ENCODE data around the gene CCDC47.
"Not testable (repeated sequence)": the region's sequence is repeated elsewhere in the genome, so short reads cannot be mapped to it uniquely, and the experiment has no call there.

Gene CCDC47, protein sequence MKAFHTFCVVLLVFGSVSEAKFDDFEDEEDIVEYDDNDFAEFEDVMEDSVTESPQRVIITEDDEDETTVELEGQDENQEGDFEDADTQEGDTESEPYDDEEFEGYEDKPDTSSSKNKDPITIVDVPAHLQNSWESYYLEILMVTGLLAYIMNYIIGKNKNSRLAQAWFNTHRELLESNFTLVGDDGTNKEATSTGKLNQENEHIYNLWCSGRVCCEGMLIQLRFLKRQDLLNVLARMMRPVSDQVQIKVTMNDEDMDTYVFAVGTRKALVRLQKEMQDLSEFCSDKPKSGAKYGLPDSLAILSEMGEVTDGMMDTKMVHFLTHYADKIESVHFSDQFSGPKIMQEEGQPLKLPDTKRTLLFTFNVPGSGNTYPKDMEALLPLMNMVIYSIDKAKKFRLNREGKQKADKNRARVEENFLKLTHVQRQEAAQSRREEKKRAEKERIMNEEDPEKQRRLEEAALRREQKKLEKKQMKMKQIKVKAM

DNA sequence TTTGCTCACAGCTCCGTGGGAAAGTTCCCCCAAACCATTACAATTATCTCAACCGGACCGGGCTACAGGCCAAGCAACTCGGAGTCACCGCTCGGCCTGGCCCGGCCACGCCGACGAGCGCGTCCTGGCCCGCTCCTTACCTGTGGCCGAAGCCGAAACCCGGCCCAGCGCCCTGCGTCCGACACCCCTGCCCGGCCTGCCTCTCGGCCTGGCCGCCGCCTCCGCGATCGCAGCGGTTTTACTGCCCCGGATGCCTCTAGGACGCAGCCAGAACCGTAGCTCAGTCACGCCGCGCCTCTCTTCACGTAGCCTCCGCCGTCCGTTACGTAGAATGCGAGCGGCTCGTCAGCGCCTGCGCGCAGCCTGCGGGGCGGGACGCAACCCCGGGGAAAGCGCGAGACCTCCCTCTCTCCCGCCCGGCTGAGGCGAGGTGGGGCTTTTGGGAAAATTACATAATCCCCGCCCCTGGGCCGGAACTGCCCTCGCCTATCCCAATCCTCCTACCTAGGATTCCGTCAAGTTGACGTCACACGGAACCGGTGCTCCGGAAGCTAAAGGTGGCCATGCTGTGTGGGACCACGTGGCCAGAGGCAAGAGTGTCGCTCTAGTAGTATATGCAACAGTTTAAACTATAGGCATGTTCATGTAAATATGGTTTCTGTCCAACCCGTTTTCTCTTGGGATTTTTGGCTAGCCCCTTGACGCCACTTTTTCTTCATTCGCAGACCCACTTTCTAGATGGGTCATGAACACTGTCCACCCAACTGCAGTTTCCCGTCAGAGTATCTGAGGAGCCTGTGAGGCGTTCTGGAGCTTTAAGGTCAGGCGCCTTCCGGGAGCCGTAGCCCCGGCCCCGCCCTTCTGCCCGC, at the start of gene CCDC47:
Gene CCDC47, minus strand, starts transcription at position 326 of the 869 bp plus-strand sequence. CDS start 7,422 bp downstream, outside the sequence.
- DNase-seq = peak; percentile 99

DNA sequence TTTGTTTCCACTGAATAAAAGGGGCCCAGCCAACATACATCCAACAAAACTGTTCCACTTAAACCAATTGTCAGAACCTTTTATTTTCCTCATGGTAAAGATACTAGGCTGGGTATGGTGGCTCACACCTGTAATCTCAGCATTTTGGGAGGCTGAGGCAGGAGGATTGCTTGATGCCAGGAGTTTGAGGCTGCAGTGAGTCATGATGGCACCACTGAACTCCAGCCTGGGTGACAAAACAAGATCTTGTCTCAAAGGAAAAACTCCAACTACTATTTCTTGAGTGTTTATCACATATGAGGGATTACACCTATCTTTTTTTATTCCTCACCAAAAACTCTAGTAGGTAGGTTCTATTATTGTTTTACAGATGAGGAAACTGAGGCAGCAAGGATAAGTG, 49.1 kb upstream of the CCDC47 start:
- DNase-seq = no peak

DNA sequence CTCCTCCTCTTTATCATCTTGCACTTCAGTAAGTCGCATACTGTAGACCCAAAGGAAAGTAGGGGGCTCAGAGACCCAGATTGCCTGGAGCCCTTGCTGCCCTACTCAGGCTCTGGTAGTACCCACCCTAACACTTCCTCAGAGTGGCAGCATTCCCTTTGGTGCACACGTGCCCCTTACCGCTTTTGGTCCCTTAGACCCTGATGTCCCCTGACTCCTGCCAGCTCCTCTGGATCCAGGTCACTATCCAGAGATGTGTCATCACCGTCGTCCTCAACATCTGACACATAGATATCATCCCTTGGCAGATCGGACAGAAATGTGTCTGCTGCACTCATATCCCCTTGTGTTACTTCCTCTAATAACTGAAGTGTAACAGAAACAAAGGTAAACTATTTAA, 48.4 kb upstream of the CCDC47 start:
- no peak for DNase-seq

DNA sequence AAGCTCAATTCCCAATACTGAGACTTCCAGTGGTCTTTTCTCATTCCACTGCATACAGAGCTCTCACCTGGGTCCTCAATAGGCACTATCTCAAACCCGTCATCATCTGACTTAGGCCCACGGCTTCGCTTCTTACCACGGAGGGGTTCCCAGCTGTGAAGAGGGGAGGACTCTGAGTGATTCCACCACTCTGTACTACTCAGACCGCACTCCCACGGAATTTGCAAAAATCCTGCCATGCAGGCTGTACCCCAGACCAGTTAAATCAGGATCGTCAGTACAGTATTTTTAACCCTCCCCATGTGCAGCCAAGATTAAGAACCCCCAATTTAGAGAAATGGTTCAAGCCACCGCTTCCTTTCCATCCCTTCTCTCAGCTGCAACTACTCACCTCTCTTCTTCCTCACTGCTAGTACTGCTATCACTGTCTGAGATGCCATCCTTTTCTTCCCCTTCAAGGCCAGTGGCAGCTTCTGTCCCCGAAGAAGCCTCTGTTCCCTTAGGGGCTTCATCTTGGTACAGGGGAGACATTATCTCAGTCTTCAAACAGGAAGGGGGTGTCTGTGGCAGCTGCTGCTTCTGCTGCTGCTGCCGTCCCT, 47.7 kb upstream of the CCDC47 start:
- DNase-seq = no peak

DNA sequence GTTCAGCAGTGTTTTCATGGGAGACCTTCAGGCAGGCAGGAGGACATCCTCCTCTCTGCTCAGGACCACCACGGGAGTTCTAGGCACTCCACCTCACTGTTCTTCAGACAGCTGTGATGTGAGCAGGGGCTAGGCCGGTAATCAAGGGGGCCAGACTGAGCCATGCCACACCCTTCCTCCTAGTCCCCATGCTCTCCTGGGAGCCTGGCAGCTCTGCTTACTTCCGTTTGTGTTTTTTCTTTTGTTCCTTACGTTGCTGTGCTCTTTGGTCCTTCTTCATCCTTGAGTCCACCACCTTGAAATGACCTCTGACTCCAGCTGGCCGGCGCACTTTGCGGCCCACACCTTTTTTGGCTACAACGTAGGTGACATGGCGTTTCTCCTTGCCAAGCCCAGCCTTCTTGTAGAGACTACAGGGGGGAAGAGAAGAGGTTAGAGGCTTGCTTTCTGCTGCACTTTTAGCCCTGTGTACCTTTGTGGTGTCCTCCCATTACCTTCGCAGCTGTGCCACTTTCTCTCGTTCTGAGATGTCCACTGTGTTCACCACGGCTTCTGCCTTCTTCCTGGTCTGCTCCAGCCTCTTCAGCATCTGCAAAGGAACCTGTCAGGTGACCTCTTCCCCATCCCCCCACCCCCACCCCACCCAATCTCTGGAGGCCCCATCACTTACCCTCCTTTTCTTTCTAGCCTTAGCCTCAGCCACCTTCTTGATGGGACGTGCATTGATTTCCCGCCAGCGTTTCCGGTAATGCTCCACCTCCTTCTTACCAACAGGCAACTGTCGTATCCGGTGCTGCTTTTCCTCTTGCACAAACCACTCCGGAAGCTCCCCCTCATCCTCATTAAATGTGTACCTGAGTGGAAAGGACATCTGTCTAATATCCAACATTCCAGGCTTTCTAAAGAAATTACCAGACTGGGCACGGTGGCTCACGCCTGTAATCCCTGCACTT, 46.5 kb upstream of the CCDC47 start:
- no peak for DNase-seq

DNA sequence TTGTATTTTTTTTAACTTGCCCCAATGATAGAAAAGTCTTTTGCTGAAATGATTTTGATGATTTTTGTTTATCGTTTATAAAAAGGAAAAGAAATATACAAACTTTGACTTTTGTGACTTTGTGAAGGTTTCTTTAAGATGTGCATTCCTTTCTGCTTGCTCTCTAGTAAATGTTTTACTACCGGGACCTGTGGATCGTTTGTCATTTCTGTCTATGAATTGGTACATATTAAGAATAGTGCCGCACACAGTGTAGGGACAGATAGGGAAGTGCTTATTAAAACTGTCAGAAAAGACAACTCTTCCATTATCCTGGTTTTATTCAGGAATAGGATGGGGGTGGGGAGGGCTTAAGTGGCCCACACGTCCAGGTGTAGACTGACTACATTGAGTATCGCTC, 45.7 kb upstream of the CCDC47 start:
- no peak for DNase-seq

DNA sequence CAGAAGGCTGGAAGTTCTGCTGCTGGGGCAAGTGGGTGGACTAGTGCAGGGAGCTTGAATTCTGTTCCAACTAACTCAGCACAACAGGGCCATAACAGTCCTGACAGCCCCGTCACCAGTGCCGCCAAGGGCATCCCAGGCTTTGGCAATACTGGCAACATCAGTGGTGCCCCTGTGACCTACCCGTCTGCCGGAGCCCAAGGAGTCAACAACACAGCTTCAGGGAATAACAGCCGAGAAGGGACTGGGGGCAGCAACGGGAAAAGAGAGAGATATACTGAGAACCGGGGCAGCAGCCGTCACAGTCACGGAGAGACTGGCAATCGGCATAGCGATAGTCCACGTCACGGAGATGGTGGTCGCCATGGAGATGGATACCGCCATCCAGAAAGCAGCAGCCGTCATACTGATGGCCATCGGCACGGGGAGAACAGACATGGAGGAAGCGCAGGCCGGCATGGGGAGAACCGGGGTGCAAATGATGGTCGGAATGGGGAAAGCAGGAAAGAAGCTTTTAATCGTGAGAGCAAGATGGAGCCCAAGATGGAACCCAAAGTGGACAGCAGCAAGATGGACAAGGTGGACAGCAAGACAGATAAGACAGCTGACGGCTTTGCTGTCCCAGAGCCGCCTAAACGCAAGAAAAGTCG, 44.5 kb upstream of the CCDC47 start:
- no peak for DNase-seq

DNA sequence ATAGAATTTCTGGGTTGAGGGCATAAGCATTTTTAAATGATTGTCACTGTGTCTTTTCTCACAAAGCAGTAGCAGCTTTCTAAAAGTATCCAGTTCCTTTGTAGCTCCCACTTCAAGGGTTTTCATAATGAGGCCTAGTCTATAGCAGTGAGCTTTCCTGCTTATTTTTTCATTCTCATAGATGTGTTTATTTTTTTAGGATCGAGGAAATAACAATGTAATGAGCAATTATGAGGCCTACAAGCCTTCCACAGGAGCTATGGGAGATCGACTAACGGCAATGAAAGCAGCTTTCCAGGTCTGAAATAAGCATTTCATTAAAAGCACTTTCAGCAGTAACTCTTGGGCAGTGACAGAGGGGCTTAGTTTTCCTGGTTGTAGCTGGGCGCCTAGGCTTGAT, 43.3 kb upstream of the CCDC47 start:
- no peak for DNase-seq

DNA sequence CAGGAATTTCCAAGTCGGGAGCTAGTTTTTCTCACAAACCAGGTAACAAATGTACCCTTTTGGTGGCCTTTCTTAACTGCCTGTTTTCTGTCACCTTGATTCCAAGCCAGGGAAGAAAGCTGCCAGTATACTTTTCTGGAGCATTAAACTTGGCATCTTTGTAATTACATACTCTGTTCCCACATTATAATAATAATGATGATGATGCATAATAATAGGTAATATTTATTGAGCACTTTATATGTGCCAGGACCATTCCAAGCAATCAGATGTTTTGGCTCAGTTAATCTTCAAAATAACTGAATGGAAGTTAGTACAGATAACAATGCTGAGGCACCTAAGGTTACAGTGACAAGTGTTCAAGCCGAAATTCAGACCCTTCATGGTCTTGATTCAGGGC, 42.7 kb upstream of the CCDC47 start:
- no peak for DNase-seq

DNA sequence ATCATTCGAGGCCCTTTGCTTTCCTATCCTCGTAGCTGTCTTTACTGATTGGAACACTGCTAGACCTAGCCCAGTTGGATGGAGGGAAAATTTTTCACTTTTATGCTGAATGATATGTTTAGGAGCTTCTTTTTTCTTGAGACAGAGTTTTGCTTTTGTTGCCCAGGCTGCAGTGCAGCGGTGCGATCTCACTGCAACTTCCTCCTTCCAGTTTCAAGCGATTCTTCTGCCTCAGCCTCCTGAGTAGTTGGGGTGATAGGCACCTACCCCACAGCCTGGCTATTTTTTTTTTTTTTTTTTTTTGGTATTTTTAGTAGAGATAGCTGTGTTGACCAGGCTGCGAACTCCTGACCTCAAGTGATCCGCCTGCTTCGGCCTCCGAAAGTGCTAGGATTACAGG, 36.6 kb upstream of the CCDC47 start:
- no peak for DNase-seq

DNA sequence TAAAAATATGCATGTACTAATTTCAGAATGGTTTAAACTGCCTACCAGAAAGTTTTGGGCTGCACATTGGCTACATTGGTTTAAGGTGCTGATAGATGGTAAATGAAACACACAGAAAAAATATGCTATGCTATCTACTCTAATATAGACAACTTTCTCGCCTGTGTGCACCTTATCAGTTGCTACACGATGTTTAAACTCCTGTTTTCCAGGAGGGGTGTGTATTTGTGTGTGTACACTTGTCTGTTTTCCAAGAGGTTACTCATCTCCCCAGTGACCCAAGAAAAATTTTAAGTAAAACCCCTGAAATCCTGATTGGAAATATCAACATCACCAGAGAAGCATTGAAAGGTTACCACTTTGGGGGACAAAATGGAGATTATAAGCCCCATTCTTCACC, 32.2 kb upstream of the CCDC47 start:
- no peak for DNase-seq

DNA sequence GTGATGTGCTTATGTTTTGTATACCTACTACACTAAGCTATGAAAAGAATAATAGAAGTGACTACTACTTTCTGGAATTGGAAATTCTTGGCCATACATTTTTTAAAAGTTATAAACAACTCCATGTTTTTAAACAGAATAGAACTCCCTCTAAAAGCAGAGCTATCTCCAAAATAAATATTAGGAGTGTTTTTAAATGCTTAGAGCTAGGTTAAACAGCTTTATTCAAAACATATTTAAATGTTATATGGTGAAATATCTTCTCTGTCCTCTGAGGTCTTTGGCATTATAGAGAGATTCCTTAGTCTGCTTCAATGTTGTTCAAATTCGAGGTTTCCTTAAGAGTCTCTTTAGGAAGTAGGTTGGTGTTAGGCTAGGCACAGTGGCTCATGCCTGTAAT, 30.9 kb upstream of the CCDC47 start:
- DNase-seq = no peak

DNA sequence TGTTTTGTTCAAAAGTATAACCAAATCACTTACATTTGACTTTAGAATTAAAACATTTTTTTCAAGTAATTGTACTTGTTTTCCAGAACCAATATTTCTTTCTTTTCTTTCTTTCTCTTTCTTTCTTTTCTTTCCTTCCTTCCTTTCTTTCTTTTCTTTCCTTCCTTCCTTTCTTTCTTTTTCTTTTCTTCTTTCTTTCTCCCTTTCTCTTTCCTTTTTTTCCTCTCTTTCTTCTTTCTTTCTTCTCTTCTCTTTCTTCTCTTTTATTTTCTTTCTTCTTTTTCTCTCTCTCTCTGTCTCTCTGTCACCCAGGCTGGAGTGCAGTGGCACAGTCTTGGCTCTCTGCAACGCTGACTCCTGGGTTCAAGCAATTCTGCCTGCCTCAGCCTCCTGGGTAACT, 27.4 kb upstream of the CCDC47 start:
- no peak for DNase-seq

DNA sequence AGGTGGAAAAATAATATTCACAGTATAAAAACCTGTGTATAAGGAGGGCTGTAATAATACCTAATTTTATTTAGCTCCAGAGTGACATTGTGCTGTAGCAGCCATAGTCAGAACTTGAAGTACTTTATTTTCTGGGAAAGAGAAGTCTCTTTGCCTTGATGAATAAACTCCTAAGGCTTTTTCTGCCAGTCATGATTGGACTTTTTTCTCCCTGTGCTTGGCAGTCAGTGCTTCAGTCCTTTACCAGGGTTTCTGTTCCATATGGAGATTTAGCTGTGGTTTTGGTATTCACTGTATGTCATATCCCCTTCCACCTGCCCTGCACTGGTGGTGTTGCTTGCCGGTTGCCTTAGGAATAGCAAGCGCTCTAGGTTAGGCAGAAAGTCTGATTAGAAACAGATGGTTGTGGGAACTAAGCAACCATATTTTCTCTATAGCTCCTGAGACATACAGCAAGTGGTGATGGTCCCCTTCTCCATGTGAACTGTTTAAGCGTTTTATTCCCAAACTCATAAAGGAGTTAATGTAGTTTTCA, 25.2 kb upstream of the CCDC47 start:
- DNase-seq = no peak

DNA sequence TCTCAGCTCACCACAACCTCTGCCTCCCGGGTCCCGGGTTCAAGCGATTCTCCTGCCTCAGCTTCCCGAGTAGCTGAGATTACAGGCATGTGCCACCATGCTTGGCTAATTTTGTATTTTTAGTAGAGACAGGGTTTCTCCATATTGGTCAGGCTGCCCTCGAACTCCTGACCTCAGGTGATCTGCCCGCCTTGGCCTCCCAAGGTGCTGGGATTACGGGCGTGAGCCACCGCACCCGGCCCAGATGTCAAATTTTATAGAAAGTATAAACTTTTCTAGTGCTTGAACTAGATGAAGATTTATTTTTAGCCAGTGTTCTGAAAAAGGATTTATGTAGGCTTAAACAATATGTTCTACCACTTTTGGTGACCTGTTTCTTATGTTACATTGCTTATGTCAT, 23.0 kb upstream of the CCDC47 start:
- not testable (repeated sequence) for DNase-seq

DNA sequence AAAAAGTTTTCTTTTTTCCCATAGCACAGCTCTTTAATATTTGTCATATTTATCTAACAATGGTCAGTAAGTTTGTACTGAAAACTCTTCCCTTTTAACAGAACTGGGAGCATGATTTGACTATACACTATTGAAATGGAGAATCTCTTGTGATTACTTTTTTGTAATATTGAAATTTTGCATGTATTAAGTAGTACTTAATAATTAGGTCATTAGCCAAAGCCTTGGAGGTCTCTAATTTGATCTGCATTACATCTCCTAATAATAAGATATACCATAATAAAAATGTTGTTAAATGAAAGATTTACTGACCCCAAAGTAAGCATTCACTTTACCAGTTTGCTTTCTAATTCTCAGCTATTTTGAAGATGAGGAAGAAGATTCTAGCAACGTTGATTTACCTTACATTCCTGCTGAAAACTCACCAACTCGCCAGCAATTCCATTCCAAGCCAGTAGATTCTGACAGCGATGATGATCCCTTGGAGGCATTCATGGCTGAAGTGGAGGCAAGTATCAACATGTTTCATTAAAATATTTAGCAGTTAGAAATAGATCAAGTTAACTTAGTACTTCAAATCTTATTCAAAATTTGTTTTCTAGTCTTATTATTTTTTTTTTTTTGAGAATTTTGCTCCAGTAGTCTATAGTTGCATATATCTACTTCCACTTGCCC, 18.8 kb upstream of the CCDC47 start:
- DNase-seq = no peak

DNA sequence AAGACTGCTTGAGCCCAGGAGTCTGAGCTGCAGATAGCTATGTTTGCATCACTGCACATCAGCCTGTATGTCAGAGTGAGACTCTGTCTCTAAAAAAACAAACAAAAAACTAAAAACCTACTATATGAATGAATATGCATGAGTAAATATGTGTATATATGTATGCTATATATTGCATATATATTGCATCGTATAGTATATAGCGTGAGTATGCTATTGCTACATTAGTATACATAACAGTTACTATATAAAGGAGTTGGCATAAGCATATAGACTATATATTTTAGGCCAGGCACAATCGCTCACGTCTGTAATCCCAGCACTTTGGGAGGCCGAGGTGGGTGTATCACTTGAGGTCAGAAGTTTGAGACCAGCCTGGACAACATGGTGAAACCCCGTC, 16.7 kb upstream of the CCDC47 start:
- no peak for DNase-seq

DNA sequence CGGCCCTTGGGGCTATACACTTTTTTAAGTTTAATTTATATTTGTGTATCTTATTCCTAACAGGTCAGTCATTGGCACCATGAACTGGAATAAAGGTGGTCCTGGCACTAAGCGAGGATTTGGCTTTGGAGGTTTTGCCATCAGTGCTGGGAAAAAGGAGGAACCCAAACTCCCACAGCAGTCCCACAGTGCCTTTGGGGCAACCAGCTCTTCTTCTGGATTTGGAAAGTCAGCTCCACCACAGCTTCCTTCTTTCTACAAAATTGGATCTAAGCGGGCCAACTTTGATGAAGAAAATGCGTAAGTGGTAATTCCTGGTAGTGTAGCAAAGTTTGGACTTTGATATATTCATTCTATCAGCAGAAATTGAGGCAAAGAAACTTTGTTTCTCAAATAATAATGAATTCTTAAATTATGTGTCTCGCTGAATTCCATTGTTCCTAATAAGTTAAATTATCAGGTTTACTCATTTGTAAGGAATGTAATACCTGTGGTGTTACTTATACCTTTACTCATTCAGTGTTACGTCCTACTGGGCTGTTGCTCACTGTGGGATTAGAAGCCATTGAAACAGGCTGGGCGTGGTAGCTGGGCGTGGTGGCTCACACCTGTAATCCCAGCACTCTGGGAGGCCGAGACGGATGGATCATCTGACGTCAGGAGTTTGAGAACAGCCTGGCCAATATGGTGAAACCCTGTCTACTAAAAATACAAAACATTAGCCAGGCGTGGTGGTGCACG, 13.7 kb upstream of the CCDC47 start:
- no peak for DNase-seq

DNA sequence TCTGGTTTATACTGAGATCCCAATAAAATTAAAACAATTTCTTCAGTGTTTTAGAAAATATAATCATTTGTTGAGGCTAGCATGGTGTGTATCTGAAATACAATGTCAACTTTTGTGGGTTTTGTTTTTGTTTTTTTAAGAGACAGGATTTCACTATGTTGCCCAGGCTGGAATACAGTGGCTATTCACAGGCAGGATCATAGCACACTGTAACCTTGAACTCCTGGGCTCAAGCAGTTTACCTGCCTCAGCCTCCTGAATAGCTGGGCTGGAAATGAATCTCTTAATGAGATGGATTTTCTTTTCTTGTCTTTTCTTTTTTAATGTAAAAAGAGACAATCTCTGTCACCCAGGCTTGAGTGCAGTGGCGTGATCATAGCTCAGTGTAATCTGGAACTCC, 12.7 kb upstream of the CCDC47 start:
- DNase-seq = no peak

DNA sequence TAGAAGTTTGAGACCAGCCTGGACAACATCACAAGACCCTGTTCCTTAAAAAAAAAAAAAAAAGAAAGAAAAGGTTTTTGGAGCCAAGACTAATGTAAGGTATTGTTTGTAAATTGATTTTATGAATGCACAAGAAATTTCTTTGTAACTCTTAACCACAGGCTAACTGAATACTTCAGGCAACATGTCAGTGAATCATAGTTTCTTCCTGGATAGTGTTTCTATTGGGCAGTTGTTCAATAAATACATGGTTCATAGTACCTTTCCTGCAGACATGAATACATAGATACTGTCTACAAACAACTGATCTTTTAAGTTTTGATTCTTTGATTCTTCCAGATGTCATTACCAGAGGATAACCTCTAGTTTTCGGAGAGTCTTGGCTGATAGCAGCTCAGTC, 12.2 kb upstream of the CCDC47 start:
- DNase-seq = no peak

Measured in activated naive CD4-positive, alpha-beta T cell treated with Interleukin-2 at 50 U/mL for 16 hours (primary cell).